Activated T-cell treated with anti-CD3 and anti-CD28 coated beads, Interleukin-2, amount 50 U/mL, for 1 hour (primary cell): Measurements from ENCODE around the gene ST8SIA6.
"Not testable (repeated sequence)": the region's sequence is repeated elsewhere in the genome, so short reads cannot be mapped to it uniquely, and the experiment has no call there.

Source experiments
- DNase-seq: peaks from one replicate; pipeline ENCODE4 v3.0.0-alpha.2; 2020

The ST8SIA6 gene

GRCh38 chr10:17425584-17426262, 28.7 kb downstream of the ST8SIA6 start:
- peak; percentile 51 for DNase-seq

GRCh38 chr10:17423632-17424186, 30.7 kb downstream of the ST8SIA6 start:
- DNase-seq: no peak

- no peak for DNase-seq
Measured at GRCh38 chr10:17422931-17423330, 31.5 kb downstream of the ST8SIA6 start.

- DNase-seq: no peak
Measured at GRCh38 chr10:17418249-17418648, 36.1 kb downstream of the ST8SIA6 start.

GRCh38 chr10:17416442-17417211, 37.8 kb downstream of the ST8SIA6 start:
- DNase-seq: no peak

GRCh38 chr10:17415046-17415658, 39.2 kb downstream of the ST8SIA6 start:
- no peak for DNase-seq

- no peak for DNase-seq
Measured at GRCh38 chr10:17414484-17414883, 39.9 kb downstream of the ST8SIA6 start.

- DNase-seq: no peak
Measured at GRCh38 chr10:17413876-17414275, 40.5 kb downstream of the ST8SIA6 start.

- no peak for DNase-seq
Measured at GRCh38 chr10:17412323-17412722, 42.1 kb downstream of the ST8SIA6 start.

- no peak for DNase-seq
Measured at GRCh38 chr10:17410907-17411306, 43.5 kb downstream of the ST8SIA6 start.

GRCh38 chr10:17409170-17409733, 45.1 kb downstream of the ST8SIA6 start:
- DNase-seq: no peak

GRCh38 chr10:17407047-17407446, 47.3 kb downstream of the ST8SIA6 start:
- no peak for DNase-seq

GRCh38 chr10:17406036-17406834, 48.2 kb downstream of the ST8SIA6 start:
- DNase-seq: no peak

GRCh38 chr10:17403161-17403560, 51.2 kb downstream of the ST8SIA6 start:
- DNase-seq: no peak

GRCh38 chr10:17402040-17402439, 52.4 kb downstream of the ST8SIA6 start:
- not testable (repeated sequence) for DNase-seq

- no peak for DNase-seq
Measured at GRCh38 chr10:17396004-17396403, 58.4 kb downstream of the ST8SIA6 start.

GRCh38 chr10:17394854-17395253, 59.5 kb downstream of the ST8SIA6 start:
- DNase-seq: no peak

- DNase-seq: no peak
Measured at GRCh38 chr10:17387861-17388503, 66.4 kb downstream of the ST8SIA6 start.

- no peak for DNase-seq
Measured at GRCh38 chr10:17386616-17387075, 67.7 kb downstream of the ST8SIA6 start.

GRCh38 chr10:17386021-17386420, 68.4 kb downstream of the ST8SIA6 start:
- DNase-seq: no peak

- DNase-seq: no peak
Measured at GRCh38 chr10:17385066-17385465, 69.3 kb downstream of the ST8SIA6 start.
